Cardiac septum (tissue), 1 donor: Measurements from ENCODE around the gene EIF2S3. TPM values are rescaled to one million over a fixed set of nuclear protein-coding genes. Genes with fewer than 3 reads are reported as not detected.

Source experiments
- DNase-seq: peaks from one replicate; pipeline ENCODE4 v3.0.0-alpha.2; 2020; ENCODE audit warnings: low spot score
- intact Hi-C: fragments of 100-400 bp; cut with DNase I; formaldehyde crosslinking; loops from one replicate; pipeline ENCODE4 v1.14.0; 2022
- total RNA-seq: library from RNA; stranded (reverse); fragmentation: NEBNext Ultra II Directional; extraction: Animal tissue kit (Norgen Biotek cat#: 25700); gene quantifications from one replicate; pipeline ENCODE4 v1.2.1, GENCODE V29; 2021
- donor health status: DM: no; HTN: no; CAD: no.

Gene EIF2S3
- total RNA-seq, 1 donor from 2014 or later = 105 TPM

GRCh38 chrX:24110069-24110468 is 55.3 kb downstream of the EIF2S3 start:
- intact Hi-C loops = no loop called here
- no peak for DNase-seq

- intact Hi-C loops = no loop called here
- no peak for DNase-seq
Observed at GRCh38 chrX:24113181-24113580, 58.4 kb downstream of the EIF2S3 start.

GRCh38 chrX:24117258-24117657 is 62.5 kb downstream of the EIF2S3 start:
- DNase-seq = no peak
- intact Hi-C loops = no loop called here

- intact Hi-C loops = no loop called here
- DNase-seq = no peak
Observed at GRCh38 chrX:24124244-24124799, 69.6 kb downstream of the EIF2S3 start.

DNA sequence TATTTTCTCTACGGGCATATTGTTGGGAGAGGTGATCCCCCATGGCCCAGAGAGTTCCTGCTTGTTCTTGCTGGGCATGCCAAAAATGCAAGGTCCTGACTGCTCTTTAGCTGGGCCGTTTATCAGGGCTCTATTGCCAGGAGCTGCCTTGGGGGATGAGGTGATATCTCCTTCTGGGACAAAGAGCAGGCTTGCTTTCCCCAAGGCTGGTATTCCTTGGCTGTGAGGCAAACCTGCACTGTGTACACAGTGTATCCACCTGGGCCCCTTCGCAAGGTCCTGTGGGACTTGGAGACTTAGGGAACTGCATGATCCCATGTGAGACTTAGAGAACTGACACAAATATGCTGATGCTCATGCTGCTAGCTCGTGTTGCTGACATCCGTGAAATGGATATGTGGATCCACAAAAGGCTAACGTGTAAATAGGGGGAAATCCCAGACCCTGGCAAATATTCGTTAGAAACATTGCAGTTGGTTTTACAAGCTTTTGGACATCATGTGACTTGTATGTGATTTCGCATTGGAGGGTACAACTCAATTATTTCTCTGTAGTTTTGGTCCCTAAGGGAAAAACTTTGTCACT is 70.4 kb downstream of the EIF2S3 start:
- DNase-seq = no peak
- intact Hi-C loops = no loop called here

Other genes with a start within 250 kb of the EIF2S3 start
- 76.4 TPM for gene APOO, start 147.0 kb upstream of the EIF2S3 start, total RNA-seq
- not detected for gene CXorf58, start 146.9 kb upstream of the EIF2S3 start, total RNA-seq
- gene KLHL15, start 27.8 kb upstream of the EIF2S3 start, total RNA-seq = 5.1 TPM
- 57.2 TPM for gene ZFX, start 94.8 kb downstream of the EIF2S3 start, total RNA-seq